ENCODE results near the gene MTMR8. TPM values are rescaled to one million over a fixed set of nuclear protein-coding genes. Genes with fewer than 3 reads are reported as not detected.

MTMR8 gene
- total and polyA plus RNA-seq, 10 donors, result 0.22 to 9.1 (median 4.6) TPM

- no peaks in the 10 kb centered on the region for H3K36me3 ChIP-seq
- H3K4me1 ChIP-seq, result no peaks in the 10 kb centered on the region
- intact Hi-C loops (cut with DNase I; ENCODE audit: low total_unique reads), result no loop called here
- WGBS, 5 donors, result 59 to 83% (median 73%) methylated on average over 7 to 17 of the region's 17 CpGs
- H3K9me3 ChIP-seq, result peaks cover 0 to 7% (median 0%) of the 10 kb centered on the region in 8 donors
- no peak for DNase-seq
- TF ChIP-seq POLR2A (IDR thresholded peaks at IDR 0.05) (no peak), POLR2AphosphoS5 (IDR thresholded peaks at IDR 0.05) (no peak), CTCF (IDR thresholded peaks at IDR 0.05 in 8 of 11, conservative IDR thresholded peaks at IDR 0.05 in 3 of 11) (no peak)
- no peaks in the 10 kb centered on the region for H3K27me3 ChIP-seq (replicated peaks in 1 of 7)
- H3K27ac ChIP-seq, result no peak within 1 kb of the TSS
- no peak within 1 kb of the TSS for H3K4me3 ChIP-seq
These were observed 164.9 kb downstream of the MTMR8 start, which contains the start of gene ASB12 for GRCh38 chrX:64230123-64230970. TSS of gene ASB12 (minus strand) at chrX:64230607. CDS start at chrX:64225650, 4,957 bp downstream.

GRCh38 chrX:64229154-64229553 lies 166.1 kb downstream of the MTMR8 start:
- DNase-seq, result no peak
- H3K27ac ChIP-seq, result no peak overlapping the region
- no peaks in the 10 kb centered on the region for H3K4me1 ChIP-seq
- intact Hi-C loops (cut with DNase I; ENCODE audit: low total_unique reads), result no loop called here
- WGBS, 5 donors, result 29 to 52% (median 49%) methylated on average over 3 of the region's 3 CpGs
- no peaks in the 10 kb centered on the region for H3K36me3 ChIP-seq
- peaks cover 0 to 7% (median 0%) of the 10 kb centered on the region in 8 donors for H3K9me3 ChIP-seq
- no peak overlapping the region for H3K4me3 ChIP-seq
- no peaks in the 10 kb centered on the region for H3K27me3 ChIP-seq (replicated peaks in 1 of 7)
- no peak for TF ChIP-seq POLR2A (IDR thresholded peaks at IDR 0.05)
- TF ChIP-seq POLR2AphosphoS5 (IDR thresholded peaks at IDR 0.05), result no peak
- TF ChIP-seq CTCF (IDR thresholded peaks at IDR 0.05 in 8 of 11, conservative IDR thresholded peaks at IDR 0.05 in 3 of 11), result no peak

Other genes with a start within 250 kb of the MTMR8 start
- gene AMER1, start 189.7 kb downstream of the MTMR8 start, total RNA-seq, result 1 to 10 TPM; 4.4 to 6.4 (median 5.2) TPM
- gene AMER1, start 189.7 kb downstream of the MTMR8 start, polyA plus RNA-seq, result 1 to 10 TPM in 1 of 3 donors, under 1 TPM in 2; 0.50 to 1.8 (median 0.50) TPM
- under 1 TPM in 2 of 7 donors, not detected in 5; 0.47 to 0.59 TPM for gene ASB12, start 164.8 kb downstream of the MTMR8 start, total RNA-seq
- gene ASB12, start 164.8 kb downstream of the MTMR8 start, polyA plus RNA-seq, result under 1 TPM; 0.19 to 0.28 (median 0.20) TPM

Data from spleen (tissue), 11 donors.